IPS-18c (cell line): ENCODE measurements around the gene RNFT2.

ENCODE experiments used
- H3K4me3 ChIP-seq: 2 replicates; pipeline ENCODE4 v1.7.0; 2013; ENCODE audit warnings: low read depth, mild to moderate bottlenecking, low read length, moderate library complexity; ENCODE audit not compliant: insufficient read depth
- H3K9me3 ChIP-seq: one replicate; pipeline ENCODE4 v1.6.1; 2013; ENCODE audit warnings: mild to moderate bottlenecking, low read length, moderate library complexity; ENCODE audit not compliant: control insufficient read depth, insufficient read depth

Gene RNFT2

GRCh38 chr12:116892349-116893140, 154.4 kb downstream of the RNFT2 start:
- Histone ChIP-seq H3K9me3 (peaks cover 2% of the 10 kb centered on the region), H3K4me3 (no peak overlapping the region)

GRCh38 chr12:116894913-116895312, 156.8 kb downstream of the RNFT2 start:
- peaks cover 4% of the 10 kb centered on the region for H3K9me3 ChIP-seq
- H3K4me3 ChIP-seq = no peak overlapping the region

- H3K4me3 ChIP-seq = no peak overlapping the region
- peaks cover 2% of the 10 kb centered on the region for H3K9me3 ChIP-seq
Measured at GRCh38 chr12:116896411-116896924, 158.4 kb downstream of the RNFT2 start.

- peaks cover 2% of the 10 kb centered on the region for H3K9me3 ChIP-seq
Measured at GRCh38 chr12:116897476-116897875, 159.4 kb downstream of the RNFT2 start.

GRCh38 chr12:116898669-116899068, 160.6 kb downstream of the RNFT2 start:
- H3K9me3 ChIP-seq = peaks cover 2% of the 10 kb centered on the region

More at GRCh38 chr12:116897476-116897875, 159.4 kb downstream of the RNFT2 start:
- no peak overlapping the region for H3K4me3 ChIP-seq

GRCh38 chr12:116901612-116902011, 163.5 kb downstream of the RNFT2 start:
- no peak overlapping the region for H3K4me3 ChIP-seq
- peaks cover 2% of the 10 kb centered on the region for H3K9me3 ChIP-seq

More at GRCh38 chr12:116898669-116899068, 160.6 kb downstream of the RNFT2 start:
- H3K4me3 ChIP-seq = no peak overlapping the region
